HEK293 (cell line): ENCODE results near the gene CCDC184.
A peak's percentile ranks its signal among the peaks of the same experiment; 100 is the strongest.

Source experiments
- CTCF ChIA-PET: fragments of 350-600 bp; formaldehyde crosslinking; extraction: SDS; loops from one replicate; lab custom pipeline; 2021; ENCODE audit warnings: antibody characterized with exemption; lab: Yijun Ruan, JAX
- POLR2A ChIA-PET: fragments of 300-600 bp; formaldehyde crosslinking; extraction: SDS; loops from one replicate; lab custom pipeline; 2020; ENCODE audit warnings: antibody characterized with exemption, inconsistent platforms; lab: Yijun Ruan, JAX
- H3K27ac ChIP-seq: fragments of 200-500 bp; sonication (Bioruptor generic); 2 replicates; pipeline ENCODE4 v1.5.1; 2014; ENCODE audit warnings: low read depth, low read length, control low read depth, inconsistent platforms; ENCODE audit errors: extremely low read depth
- H3K36me3 ChIP-seq, 2 experiments: fragments of 200-500 bp in 1 of 2; sonication (Bioruptor generic) in 1 of 2; 1 replicate in 1 of 2; 2 replicates in 1 of 2; pipeline ENCODE4 v1.5.1; 2014 to 2017; ENCODE audit warnings: inconsistent platforms in 2 of 2, low read length in 2 of 2; ENCODE audit not compliant: control insufficient read depth in 2 of 2, insufficient read depth in 1 of 2
- H3K4me1 ChIP-seq: fragments of 200-500 bp; sonication (Bioruptor generic); 2 replicates; pipeline ENCODE4 v1.5.1; 2014; ENCODE audit warnings: mild to moderate bottlenecking, low read length, inconsistent platforms; ENCODE audit not compliant: control insufficient read depth, insufficient read depth
- H3K4me3 ChIP-seq: 2 replicates; pipeline ENCODE4 v1.5.1; 2011; ENCODE audit warnings: low read depth, mild to moderate bottlenecking, control low read depth, low read length, moderate library complexity
- H3K9me3 ChIP-seq: fragments of 200-500 bp; sonication (Bioruptor generic); 2 replicates; pipeline ENCODE4 v1.5.1; 2014; ENCODE audit warnings: low read depth, low read length, inconsistent platforms; ENCODE audit not compliant: control insufficient read depth, insufficient read depth
- EGR2 ChIP-seq: fragments of 450-650 bp; formaldehyde crosslinking; IDR thresholded peaks from 2 replicates; pipeline ENCODE4 v1.5.1; 2016; ENCODE audit warnings: low read depth, missing biosample characterization, missing genetic modification characterization
- SALL2 ChIP-seq: fragments of 450-650 bp; formaldehyde crosslinking; IDR thresholded peaks from 2 replicates; pipeline ENCODE4 v1.5.0; 2017; ENCODE audit warnings: missing biosample characterization, mild to moderate bottlenecking, missing genetic modification characterization, borderline replicate concordance
- SP3 ChIP-seq: fragments of 450-650 bp; formaldehyde crosslinking; IDR thresholded peaks from 2 replicates; pipeline ENCODE4 v1.5.1; 2016; ENCODE audit warnings: missing biosample characterization, missing genetic modification characterization
- SP7 ChIP-seq: fragments of 450-650 bp; formaldehyde crosslinking; IDR thresholded peaks from 2 replicates; pipeline ENCODE4 v1.5.1; 2016; ENCODE audit warnings: missing biosample characterization, missing genetic modification characterization
- ZBTB10 ChIP-seq: fragments of 450-650 bp; formaldehyde crosslinking; IDR thresholded peaks from 2 replicates; pipeline ENCODE4 v1.5.1; 2016; ENCODE audit warnings: missing biosample characterization, missing genetic modification characterization
- ZNF24 ChIP-seq: fragments of 450-650 bp; formaldehyde crosslinking; IDR thresholded peaks from 2 replicates; pipeline ENCODE4 v1.5.1; 2016; ENCODE audit warnings: missing biosample characterization, missing genetic modification characterization
- ZNF558 ChIP-seq: fragments of 450-650 bp; formaldehyde crosslinking; IDR thresholded peaks from 2 replicates; pipeline ENCODE4 v1.5.1; 2016; ENCODE audit warnings: missing biosample characterization, missing genetic modification characterization
- ZNF660 ChIP-seq: fragments of 450-650 bp; IDR thresholded peaks from 2 replicates; pipeline ENCODE4 v1.5.1; 2018; ENCODE audit warnings: missing biosample characterization, mild to moderate bottlenecking, missing genetic modification characterization
- TF ChIP-seq, protein P1 (sequence below): fragments of 450-650 bp; formaldehyde crosslinking; IDR thresholded peaks from 2 replicates; pipeline ENCODE4 v1.5.0; 2017; ENCODE audit warnings: missing biosample characterization, missing genetic modification characterization, borderline replicate concordance
- TF ChIP-seq, protein P2 (sequence below): fragments of 450-650 bp; IDR thresholded peaks from 2 replicates; pipeline ENCODE4 v1.5.1; 2018; ENCODE audit warnings: missing biosample characterization, missing genetic modification characterization

Gene CCDC184

GRCh38 chr12:48157018-48157888, 26.2 kb upstream of the CCDC184 start, which contains the start of gene ASB8 (continued):
- TF ChIP-seq EGR2 (tag by site-specific recombination) = peak; percentile 8; the same call in 1 of the 2 replicates
- no peak for TF ChIP-seq ZNF558 (tag by site-specific recombination)
- TF ChIP-seq SP7 = peak; percentile 65; the same call in 1 of the 2 replicates
- peak; percentile 73 for TF ChIP-seq SP3
- TF ChIP-seq, protein P1, sequence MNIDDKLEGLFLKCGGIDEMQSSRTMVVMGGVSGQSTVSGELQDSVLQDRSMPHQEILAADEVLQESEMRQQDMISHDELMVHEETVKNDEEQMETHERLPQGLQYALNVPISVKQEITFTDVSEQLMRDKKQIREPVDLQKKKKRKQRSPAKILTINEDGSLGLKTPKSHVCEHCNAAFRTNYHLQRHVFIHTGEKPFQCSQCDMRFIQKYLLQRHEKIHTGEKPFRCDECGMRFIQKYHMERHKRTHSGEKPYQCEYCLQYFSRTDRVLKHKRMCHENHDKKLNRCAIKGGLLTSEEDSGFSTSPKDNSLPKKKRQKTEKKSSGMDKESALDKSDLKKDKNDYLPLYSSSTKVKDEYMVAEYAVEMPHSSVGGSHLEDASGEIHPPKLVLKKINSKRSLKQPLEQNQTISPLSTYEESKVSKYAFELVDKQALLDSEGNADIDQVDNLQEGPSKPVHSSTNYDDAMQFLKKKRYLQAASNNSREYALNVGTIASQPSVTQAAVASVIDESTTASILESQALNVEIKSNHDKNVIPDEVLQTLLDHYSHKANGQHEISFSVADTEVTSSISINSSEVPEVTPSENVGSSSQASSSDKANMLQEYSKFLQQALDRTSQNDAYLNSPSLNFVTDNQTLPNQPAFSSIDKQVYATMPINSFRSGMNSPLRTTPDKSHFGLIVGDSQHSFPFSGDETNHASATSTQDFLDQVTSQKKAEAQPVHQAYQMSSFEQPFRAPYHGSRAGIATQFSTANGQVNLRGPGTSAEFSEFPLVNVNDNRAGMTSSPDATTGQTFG (tag by site-specific recombination) = no peak

- ChIA-PET CTCF (interaction anchor here (0.6 to 2.0 kb wide), 10 partner anchors 8 to 462 kb away, joined by 3 to 6 read pairs (median 4); partner anchors contain the start of gene ENDOU), POLR2A (interaction anchor here (1.0 to 2.0 kb wide), 11 partner anchors 12 to 156 kb away, joined by 3 to 20 read pairs (median 4); partner anchors contain the start of genes CCDC184, PFKM and SENP1)
- TF ChIP-seq ZBTB10 (tag by site-specific recombination) = 0 out of 2 replicates have a peak, but pooled peaks have one; percentile 2
- peak; percentile 36; the same call in 1 of the 2 replicates for TF ChIP-seq ZNF660
- no peak for TF ChIP-seq SALL2 (tag by site-specific recombination)
- Histone ChIP-seq H3K27ac (peak overlapping the region; percentile 63), H3K36me3 (peaks cover 4 to 9% of the 10 kb centered on the region in 2 experiments; a peak in 2 of 3 replicates), H3K9me3 (no peaks in the 10 kb centered on the region), H3K4me1 (no peaks in the 10 kb centered on the region), H3K4me3 (peak overlapping the region; percentile 32)
Measured at GRCh38 chr12:48157889-48158370, 25.5 kb upstream of the CCDC184 start.

DNA sequence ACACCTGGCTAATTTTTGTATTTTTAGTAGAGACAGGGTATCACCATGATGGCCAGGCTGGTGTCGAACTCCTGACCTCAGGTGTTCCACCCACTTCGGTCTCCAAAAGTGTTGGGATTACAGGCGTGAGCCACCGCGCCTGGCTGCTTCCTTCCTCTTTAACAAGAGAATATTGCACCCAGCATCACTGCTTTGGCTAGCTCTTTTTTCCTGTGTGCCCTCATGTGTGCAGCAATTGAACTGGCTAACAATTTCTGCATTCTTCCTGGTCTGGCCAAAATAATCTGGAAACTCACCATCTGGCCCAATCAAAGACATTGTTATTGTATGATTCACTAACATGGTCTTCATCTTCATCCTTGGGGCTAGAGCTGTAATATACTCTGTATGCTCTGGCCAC, 23.4 kb upstream of the CCDC184 start:
- Histone ChIP-seq H3K4me1 (no peaks in the 10 kb centered on the region), H3K9me3 (no peaks in the 10 kb centered on the region), H3K27ac (no peak overlapping the region)
- POLR2A ChIA-PET = no interaction called here
- TF ChIP-seq ZNF24 = no peak
- TF ChIP-seq, protein P2, sequence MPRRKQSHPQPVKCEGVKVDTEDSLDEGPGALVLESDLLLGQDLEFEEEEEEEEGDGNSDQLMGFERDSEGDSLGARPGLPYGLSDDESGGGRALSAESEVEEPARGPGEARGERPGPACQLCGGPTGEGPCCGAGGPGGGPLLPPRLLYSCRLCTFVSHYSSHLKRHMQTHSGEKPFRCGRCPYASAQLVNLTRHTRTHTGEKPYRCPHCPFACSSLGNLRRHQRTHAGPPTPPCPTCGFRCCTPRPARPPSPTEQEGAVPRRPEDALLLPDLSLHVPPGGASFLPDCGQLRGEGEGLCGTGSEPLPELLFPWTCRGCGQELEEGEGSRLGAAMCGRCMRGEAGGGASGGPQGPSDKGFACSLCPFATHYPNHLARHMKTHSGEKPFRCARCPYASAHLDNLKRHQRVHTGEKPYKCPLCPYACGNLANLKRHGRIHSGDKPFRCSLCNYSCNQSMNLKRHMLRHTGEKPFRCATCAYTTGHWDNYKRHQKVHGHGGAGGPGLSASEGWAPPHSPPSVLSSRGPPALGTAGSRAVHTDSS (tag by site-specific recombination) = 0 out of 2 replicates have a peak, but pooled peaks have one; percentile 22
- TF ChIP-seq, all 188 proteins: peak for 1
- no peak overlapping the region for H3K4me3 ChIP-seq
- CTCF ChIA-PET = interaction anchor here (0.6 to 1.1 kb wide), 4 partner anchors 13 to 458 kb away, joined by 3 to 4 read pairs (median 3); no protein-coding TSS in a partner anchor
- H3K36me3 ChIP-seq = no peaks in the 10 kb centered on the region; a peak in 1 of 3 replicates
